HG03469 (cell line): ENCODE measurements around the gene TRAF5.

ENCODE experiments used
- ATAC-seq: cut with Tn5 transposase; IDR thresholded peaks from one replicate; pipeline ENCODE4 v1.9.1; 2021; ENCODE audit warnings: mild to moderate bottlenecking, moderate library complexity, moderate number of reproducible peaks; ENCODE audit not compliant: unreplicated experiment

TRAF5 gene

DNA sequence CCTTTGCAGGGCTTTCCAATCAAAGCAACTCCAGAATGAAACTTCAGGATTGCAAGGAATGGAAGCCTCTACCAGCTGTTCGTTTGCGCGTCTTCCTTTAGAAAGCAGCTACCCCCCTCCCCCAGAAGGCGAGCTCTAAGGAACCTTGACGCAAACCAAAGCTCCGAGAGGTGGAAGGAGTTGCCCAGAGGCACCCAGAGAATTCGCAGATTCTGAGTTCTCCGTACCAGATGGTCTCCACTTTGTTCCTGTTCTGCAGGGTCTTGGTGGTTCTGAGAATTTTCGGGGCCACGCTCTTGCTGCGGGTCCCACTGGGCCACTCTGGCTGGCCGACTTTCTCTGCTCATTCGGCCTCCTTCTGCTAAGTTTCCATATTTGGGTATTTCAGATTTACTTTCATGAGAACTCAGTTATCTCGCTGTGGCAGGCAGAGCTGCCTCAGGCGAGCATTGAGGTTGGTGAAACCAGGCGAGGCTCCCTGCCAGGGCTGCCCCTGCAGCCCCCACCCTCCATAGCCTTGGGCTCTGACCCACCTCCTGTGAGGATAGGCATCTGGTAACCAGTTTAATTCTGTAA is 801 bp downstream of the TRAF5 start:
- peak; percentile 24 for ATAC-seq

DNA sequence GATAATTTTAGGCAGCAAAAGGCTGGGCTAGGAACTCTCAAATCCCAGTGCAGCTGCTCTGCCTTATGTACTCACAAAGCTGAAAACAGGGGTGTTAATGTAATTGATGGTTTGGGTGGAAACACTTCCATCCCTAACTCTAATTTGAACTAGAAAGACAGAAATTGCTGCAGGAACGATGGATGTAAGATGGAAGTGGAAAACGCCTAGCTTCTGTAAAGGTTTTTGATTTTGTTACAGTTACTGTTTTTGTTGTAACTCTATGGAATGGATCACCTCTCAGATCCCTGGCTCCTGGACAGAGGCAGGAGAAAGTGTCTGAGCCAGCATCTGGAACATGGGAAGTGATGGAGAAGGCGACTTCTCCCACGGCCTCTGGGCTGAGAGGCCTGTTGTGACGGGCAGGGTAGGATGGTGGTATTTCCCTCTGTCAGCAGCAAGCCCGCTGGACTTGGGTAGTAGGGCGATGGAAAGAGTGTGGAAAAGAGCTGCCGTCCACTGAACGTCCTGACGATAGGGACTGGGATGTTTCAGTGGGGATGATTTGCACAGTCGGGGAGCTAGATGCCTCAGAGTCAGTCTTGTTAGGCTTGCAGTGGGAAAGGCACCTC is 1.6 kb downstream of the TRAF5 start:
- ATAC-seq, result no peak

DNA sequence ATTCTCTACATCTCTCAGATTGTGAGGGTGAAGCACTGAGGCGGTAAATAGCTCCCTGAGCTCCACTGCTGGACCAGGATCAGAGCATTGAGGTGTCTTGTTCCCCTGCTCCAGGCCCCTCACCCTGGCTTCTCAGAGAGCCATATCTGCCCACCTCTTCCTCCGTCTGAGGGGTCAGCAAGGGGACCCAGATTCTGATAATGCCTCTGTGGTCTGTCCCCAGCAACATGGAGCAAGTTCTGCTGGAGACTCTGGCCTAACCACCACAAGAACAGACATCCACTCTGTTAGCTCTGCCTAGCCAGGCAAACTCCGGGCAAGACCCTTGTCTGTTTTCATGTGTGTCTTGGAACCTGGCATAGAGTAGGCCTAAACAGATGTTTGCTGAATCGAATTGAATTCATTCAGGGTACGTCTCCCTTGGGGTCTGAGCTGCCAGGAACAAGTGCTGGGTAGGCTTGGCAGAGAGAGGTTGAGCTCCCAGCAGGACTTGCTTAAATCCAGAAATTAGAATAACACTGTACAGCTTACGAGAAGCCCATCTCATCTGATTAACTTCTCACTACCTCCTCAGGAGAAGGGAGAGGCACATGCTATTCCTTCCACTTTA is 2.3 kb downstream of the TRAF5 start:
- no peak for ATAC-seq

DNA sequence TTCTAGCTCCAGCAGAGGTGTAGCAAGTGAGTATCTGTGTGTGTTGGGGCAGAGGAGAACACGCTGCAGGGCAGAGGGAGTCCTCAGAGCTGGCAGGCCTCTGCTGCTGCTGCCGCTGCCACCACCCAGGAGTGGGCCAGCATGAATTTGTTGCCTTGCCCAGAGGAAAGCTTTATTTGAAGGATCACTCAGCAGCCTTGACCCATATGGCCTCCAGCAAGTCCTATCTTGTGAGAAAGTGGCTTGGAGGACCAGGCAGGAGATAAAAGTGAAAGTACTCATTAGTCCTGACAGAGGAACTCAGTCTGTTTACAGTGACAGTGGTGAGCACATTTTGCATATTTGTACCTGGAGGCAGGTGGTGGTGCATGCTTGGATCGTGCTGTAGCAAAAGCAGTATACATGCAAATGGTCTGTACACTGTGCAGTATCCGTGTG is 3.1 kb downstream of the TRAF5 start:
- peak; percentile 54 for ATAC-seq

DNA sequence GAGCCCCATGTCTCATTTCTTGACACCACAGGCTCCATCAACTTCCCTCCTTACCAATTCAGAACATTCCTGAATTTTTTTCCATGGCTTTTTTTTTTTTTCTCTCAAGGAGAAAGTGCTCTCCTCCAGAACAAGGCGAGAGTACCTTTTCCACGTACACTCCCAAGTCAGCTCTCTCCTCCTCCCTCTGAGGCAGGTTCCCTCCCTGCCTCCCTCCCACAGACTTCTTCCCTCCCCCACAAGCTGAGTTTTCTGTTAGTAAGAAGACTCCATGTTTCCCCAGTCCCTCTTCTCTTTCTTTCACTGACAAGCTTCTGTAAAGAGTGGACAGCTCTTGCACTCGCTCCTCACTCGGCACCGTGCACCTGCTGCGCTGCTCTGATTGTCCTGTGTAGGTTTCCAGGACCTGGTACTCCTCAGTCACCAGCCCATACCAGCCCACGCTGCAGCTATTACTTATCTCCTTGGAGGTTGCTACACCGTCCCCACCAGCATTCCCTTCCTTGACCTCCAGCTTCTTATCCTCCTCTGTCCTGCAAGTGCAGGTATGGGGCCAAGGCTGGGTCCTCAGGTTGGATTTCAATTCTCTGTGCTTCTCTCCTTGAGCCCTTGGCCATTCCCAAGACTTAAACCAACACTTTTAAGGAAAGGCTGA is 3.8 kb downstream of the TRAF5 start:
- ATAC-seq, result no peak

DNA sequence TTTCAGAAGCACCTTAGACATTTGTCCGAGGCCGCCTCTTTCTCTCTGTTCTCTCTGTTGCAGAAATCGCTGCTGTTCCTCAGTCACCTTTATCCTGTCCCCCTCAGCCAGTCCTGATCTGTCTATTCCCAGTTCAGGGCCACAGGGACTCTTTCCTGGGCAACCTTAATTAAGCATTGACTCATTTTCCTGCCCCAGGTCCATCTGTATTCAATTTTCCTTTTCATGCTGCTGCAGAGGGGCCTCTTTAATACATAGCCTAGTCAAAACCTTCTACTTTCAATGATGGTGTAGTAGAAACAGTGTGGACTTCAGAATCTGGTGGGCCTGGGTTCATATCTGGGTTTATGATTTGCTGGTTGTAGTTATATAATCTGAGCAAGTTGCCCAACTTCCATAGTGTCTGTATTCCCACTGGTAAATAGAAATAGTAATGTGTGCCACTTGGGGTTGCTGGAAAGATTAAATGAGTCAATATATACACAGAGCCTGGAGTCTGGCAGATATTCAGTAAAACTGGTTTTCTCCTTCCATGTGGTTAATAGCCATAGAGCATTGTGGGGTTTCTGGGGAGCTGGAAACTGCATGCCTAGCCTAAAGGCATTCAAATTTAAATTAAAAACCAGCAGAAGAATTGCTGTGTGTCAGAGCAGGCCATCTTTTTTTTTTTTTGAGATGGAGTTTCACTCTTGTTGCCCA is 4.5 kb downstream of the TRAF5 start:
- ATAC-seq, result no peak

DNA sequence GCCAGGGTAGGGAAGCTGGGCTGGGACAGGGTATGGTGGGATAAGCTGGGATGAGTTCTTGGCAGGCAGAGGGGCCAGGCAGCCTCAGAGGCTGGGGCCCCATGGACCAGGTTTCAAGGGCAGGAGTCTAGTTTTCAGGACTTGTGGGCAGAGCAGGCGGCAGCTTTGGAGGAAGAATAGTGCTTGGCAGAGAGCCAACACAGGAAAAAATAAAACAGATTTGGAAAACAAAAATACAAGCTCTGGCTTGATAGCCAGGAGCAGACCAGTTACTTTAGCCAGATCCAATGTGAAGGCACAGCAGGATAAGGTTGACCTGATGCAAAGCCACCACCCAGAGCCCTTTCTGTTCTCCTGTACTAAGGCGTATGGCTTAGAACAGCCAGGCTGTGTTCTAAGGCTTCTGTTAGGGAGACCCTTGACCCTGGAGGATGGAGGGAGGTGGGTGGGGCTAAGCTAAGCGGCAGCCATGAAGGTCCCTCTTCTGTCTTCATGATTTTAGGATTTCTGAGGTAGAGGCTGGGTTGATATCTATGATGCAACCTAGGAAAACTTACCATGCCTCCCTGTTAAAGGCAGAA is 5.5 kb downstream of the TRAF5 start:
- no peak for ATAC-seq

DNA sequence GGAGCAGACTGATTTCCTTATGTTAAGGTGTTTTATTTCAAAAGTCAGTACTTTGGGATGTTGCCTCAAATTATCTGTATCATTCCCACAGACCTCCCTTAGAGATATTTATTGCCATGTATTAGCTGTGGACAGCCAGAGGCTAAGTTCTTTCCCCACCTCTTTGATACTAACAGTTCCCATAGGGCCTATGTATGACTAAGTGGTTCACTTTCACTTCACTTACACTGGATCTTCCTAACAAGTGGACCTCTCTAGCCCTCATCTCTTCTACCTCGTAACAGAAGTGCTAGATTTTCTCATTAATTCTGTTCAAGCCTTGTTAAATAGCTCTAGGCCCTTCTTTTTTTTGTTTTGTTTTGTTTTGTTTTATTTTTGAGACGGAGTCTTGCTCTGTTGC is 6.2 kb downstream of the TRAF5 start:
- no peak for ATAC-seq

DNA sequence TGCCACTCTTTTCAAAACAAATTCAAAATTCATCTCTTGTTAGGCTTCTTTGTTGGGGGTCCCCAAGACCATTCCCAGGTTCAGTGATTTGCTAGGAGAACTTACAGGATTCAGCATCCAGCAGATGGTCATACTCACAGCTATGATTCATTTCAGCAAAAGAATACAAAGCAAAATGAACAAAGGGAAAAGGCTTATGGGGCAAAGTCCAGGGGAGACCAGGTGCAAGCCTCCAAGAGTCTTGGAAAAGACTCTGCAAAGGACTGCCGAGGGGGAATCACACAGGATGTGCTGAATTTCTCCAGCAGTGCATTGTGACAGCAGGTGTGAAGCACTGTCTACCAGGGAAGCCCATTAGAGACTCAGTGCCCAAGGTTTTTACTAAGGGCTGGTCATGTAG is 7.3 kb downstream of the TRAF5 start:
- no peak for ATAC-seq

DNA sequence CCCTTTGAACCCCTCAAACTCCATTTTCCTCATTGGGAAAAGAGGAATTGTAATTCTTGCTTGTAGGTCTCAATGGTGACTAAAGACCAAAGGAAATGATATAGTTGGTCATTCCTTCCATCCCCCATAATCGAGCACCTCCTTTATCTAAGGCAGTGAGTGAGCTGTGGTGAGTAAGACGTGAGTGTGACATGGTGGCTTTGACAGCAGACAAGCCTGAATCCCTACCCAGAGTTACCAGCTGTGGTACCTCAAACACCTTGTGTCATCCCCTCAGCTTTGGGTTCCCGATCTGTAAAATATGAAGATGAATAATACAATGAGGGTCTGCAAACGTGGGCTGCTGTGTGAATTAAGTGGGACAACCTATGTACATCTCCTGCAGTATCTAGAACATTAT is 8.4 kb downstream of the TRAF5 start:
- no peak for ATAC-seq

DNA sequence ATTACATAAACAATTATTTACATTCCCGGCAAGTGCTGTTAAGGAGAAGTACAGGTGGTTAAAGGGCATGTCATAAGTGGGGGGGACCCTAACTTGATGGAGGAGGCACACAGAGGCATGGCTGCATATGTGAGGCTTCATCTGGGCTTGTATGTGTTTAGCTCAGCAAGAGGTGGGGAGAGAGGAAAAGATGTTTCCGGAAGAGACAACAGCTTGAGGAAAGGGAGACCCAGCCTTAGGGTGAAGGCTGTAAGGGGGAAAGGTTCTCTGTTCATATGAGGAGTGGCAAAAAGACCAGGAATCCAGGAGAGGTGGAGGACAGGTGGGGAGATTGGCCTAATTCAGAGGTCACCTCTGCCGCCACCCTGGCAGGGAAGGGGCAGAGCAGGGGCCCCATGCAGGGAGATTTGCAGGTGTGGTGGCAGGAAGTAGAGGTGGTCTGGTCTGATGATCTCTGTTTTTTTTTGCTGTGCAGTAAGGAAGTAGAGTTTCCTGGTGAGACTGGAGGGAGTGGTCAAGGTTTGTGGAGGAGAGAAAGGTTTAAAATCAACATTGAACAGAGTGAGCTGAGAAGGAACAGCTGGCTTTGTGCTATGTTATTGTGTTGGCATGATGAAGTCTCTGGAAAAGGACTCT is 9.0 kb downstream of the TRAF5 start:
- peak; percentile 78 for ATAC-seq

DNA sequence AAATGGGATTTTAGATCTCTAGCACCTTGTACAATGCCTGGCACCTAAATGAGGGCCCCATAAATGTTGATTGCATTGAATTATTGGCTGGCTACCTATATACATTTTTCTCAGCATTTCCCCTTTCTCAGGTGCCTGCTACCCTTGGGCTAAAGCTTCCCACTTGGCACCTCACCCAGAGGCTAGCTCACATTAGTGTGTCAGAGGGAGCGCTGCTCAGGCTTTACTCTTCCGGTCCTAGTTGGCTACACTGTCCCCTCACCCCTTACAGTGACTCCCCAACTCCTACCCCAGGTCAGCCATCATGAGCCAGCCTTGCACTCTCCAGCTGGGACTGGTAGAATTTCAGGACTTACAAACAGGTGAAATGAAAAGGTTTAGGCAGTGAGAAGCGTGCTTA is 9.5 kb downstream of the TRAF5 start:
- ATAC-seq, result no peak

DNA sequence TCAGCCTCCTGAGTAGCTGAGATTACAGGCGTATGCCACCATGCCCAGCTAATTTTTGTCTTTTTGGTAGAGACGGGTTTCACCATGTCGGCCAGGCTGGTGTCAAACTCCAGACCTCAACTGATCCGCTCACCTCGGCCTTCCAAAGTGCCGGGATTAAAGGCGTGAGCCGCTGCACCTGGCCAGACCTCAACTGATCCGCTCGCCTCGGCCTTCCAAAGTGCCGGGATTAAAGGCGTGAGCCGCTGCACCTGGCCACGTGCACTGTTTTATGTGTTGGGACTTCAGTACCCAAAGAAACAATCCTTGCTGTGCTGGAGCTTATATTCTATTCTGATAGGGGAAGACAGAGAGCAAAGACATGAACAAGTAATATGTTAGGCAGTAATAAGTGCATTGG is 10.1 kb downstream of the TRAF5 start:
- no peak for ATAC-seq

DNA sequence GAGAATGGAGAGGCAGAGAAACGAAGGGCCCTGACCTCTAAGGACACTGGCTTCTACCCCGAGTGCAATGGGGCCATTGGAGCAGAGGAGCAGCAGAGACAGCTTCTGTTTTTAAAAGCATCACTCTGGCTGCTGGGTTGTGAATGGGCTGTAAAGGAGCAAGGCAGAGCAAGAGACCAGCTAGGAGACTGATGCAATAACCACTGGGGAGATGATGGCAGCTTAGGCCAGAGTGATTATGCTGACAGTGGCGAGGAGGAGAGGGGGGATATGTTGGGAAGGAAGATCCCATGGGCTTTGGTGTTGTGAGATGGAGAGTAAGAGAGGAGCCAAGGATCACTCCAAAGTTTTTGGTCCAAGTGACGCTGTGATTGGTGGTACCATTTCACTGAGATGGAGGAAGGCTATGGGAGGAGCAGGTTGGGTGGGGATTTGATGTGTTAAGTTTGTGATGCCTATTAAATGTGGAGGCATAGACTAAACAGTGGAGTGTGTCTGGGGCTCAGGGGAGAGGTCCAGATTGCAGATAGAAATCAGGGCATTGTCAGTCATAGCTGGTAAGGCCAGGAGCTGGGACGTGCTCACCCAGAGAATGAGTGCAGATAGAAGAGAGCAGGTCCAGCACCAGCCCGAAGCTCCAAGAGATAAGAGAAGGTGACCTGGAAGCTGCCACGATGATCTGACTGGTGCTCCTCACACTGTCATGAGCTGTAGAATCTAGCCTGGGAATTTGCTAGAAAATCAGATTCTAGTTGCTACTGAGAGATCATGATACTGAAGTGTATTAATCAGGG is 11.0 kb downstream of the TRAF5 start:
- no peak for ATAC-seq

DNA sequence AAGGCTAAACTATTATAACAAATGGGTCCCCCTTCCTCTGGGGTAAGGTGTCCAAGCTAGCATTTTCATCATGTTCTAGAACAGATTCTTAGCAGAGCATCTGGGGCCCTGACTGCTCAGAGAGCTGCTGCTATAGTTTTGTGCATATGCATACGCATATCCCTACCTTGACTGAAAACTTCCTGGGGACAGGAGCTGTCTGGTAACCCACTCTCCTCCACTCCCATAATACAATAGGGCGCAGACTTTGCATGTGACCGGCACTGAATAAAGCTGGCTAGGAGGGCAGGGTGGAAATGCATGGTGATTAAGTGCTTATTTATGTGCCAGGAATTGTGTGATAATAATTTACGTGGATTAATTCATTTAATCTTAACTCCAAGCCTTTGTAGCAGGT is 11.6 kb downstream of the TRAF5 start:
- ATAC-seq, result no peak

DNA sequence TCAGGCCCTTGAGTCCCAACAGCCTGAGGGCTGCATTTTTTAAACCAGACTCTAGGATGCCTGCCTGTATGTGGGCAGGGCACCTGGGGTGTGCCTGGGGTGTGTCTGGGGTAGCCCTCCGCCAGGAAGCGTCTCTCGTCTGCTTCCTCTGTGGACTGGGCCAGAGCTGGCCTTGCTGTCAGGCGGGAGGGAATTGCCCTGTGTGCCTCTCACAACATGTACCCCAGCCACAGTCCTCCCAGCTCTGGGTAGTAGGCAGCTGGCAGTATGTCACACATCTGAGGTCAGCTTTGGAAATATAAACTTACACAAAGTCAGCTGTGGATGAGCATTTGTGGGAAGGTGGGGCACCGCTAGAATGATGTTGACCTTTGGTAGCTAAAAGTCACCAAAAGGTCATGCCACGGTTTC is 13.0 kb downstream of the TRAF5 start:
- no peak for ATAC-seq

DNA sequence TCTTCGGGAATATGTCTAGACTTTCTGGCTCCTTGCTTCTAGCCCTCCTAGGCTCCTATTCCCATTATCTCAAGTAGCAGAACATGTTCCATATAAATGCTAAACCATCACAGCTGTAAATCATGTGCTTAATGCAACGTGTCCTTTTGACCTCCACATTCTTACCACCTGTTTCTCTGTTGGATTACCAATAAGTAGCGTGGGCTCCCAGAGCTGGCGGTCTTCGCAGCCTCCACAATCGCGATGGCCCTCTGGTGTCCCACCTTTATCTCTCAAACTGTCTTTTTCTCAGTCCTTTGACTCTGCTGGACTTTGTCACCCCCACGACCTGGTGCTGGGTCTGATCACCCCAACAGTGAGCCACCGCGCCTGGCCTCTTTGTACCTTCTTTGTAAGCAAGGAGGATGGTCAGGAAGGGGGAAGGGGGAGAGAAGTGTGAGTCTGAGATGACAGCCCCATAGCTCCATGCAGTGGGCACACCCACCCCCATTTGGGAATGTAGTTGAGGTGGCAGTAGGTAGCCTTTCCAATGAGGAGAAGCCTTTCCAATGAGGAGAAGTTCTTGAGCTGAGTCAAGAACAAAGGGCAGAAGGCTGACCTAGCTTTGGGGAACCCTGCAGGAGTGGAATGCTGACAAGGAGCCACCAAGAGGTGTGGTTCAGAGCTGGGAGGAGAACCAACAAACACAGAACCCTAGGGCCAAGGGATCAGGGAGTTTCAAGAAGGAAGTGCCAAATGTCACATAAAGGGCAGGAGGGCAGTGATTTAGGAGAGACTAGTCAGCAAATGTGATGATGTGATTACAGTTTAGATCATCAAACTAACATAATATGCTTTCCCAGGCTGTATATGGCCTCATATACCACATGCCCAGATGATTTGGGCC is 14.2 kb downstream of the TRAF5 start:
- ATAC-seq, result no peak

DNA sequence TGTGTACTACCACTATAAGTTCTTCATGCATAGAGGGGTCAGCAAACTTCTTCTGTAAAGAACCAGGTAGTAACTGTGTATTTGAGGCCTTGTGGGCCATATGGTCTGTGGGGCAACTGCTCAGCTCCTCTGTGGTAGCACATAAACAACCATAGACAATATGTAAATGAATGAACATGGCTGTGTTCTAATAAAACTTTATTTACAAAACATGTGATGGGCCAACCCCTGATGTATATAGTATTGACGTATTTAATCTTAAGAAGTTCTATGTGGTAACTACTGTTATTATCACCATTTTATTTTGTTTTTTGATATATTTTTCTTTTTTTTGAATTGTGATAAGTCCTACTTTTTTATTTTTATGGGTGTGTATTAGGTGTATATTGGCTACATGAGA is 15.4 kb downstream of the TRAF5 start:
- no peak for ATAC-seq

DNA sequence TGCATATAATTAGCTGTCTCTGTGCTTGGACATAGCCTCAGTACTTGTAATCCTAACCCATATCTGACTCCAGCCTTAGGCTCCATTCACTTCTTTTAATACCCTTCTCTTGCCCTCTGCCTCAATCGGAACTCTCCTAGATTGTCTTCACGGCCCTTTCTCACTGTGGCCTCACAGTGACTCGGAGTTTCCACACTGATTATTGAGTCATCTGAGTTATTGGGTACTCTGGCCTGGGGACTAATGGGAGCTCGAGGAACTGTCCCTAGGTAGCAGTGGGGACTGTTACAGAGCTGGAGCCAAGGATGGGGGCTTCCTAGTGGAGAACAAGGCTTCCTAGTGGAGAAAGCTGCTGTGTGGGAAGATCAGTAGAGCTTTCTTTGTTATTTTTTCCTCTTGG is 17.0 kb downstream of the TRAF5 start:
- ATAC-seq, result no peak
